ENCODE results near the gene MRPS23. TPM values are rescaled to one million over a fixed set of nuclear protein-coding genes. Genes with fewer than 3 reads are reported as not detected.
A peak's percentile ranks its signal among the peaks of the same experiment; 100 is the strongest.

Gene MRPS23
- polyA plus RNA-seq, 2 of the 4 experiments (the other 2 are of a cell fraction) = 110 to 153 TPM

DNA sequence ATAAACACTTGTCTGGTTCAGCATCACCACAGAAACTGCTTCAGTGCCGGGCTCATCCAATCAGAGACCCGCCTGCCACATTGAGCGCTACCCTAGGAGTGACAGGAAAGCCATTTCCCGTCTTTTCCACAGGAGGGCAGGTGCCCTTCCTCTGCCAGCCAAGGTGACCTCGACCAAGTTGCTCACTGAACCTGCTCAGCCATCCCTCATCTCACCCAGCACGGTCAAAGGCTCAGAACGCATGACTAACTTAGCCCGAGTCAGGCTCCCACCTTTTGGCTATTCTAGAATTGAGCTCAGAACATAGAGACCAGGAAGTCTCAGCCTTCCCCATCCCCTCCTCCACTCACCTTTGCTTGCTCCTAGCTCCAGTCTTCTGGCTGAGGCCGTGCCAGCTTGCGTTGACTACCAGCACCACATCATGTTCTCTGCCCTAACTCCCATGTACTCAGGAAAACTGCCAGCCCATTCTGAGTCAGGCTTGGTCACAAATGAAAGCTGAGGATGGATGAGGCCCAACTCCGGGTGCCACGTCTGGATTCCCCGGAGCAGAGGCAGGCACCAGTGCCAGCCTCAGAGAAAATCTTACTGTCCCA lies 15.6 kb downstream of the MRPS23 start:
- ChIA-PET CTCF (interaction anchor here (0.6 to 6.3 kb wide), 78 partner anchors 11 to 730 kb away, joined by 3 to 150 read pairs (median 6); partner anchors contain the start of genes MRPS23 and SRSF1), POLR2A (interaction anchor here (1.3 kb wide), 1 partner anchor 249 kb away, joined by 4 read pairs; the partner anchor contains the start of gene DYNLL2)
- TF ChIP-seq CBX8 (IDR thresholded peaks at IDR 0.05) = no peak
- no peak for TF ChIP-seq HES2 (IDR thresholded peaks at IDR 0.05)
- no peak for TF ChIP-seq JUNB (IDR thresholded peaks at IDR 0.05)
- TF ChIP-seq CEBPB (IDR thresholded peaks at IDR 0.05) = no peak
- TF ChIP-seq TP53 (CRISPR knock-in tag; IDR thresholded peaks at IDR 0.05) = no peak
- TF ChIP-seq RNF2 (IDR thresholded peaks at IDR 0.05; ENCODE audit: borderline replicate concordance, low read depth) = no peak
- no peak for TF ChIP-seq HDAC2 (IDR thresholded peaks at IDR 0.05)
- peak; percentile 27; the same call in 1 of the 3 replicates for TF ChIP-seq SMC3 (IDR thresholded peaks at IDR 0.05)
- TF ChIP-seq BHLHE40 (IDR thresholded peaks at IDR 0.05; ENCODE audit: low read depth, low read length) = no peak
- no peak for TF ChIP-seq CHD2 (IDR thresholded peaks at IDR 0.05; ENCODE audit: low read length, partially characterized antibody)
- peak; percentile 62; the same call in 1 of the 2 replicates for TF ChIP-seq ESRRA (IDR thresholded peaks at IDR 0.05; ENCODE audit: borderline replicate concordance, low read length)
- TF ChIP-seq GATA3 (IDR thresholded peaks at IDR 0.05; ENCODE audit: borderline replicate concordance) = no peak
- TF ChIP-seq, protein P1, sequence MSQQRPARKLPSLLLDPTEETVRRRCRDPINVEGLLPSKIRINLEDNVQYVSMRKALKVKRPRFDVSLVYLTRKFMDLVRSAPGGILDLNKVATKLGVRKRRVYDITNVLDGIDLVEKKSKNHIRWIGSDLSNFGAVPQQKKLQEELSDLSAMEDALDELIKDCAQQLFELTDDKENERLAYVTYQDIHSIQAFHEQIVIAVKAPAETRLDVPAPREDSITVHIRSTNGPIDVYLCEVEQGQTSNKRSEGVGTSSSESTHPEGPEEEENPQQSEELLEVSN (IDR thresholded peaks at IDR 0.05; ENCODE audit: borderline replicate concordance, low read depth) = no peak
- no peak for TF ChIP-seq ZSCAN20 (CRISPR knock-in tag; IDR thresholded peaks at IDR 0.05)
- no peak for TF ChIP-seq MAFK (IDR thresholded peaks at IDR 0.05; ENCODE audit: partially characterized antibody)
- ATAC-seq = peak; percentile 59 to 75
- H3K4me2 ChIP-seq = no peak overlapping the region
- H3K4me3 ChIP-seq = no peak overlapping the region
- no peak for FAIRE-seq
- 61% methylated on average over 13 of the region's 13 CpGs for WGBS (ENCODE audit: missing lambda C conversion rate)
- no peaks in the 10 kb centered on the region for H3K9me3 ChIP-seq
- no peak for DNase-seq (ENCODE audit: low read depth in 1 of 2, low spot score in 1 of 2)
- H3K27ac ChIP-seq = peak overlapping the region in 1 of 2 experiments; percentile 39; a peak in 1 of 6 replicates
- H3K4me1 ChIP-seq = peaks cover 17% of the 10 kb centered on the region; the same call in 1 of the 3 replicates

DNA sequence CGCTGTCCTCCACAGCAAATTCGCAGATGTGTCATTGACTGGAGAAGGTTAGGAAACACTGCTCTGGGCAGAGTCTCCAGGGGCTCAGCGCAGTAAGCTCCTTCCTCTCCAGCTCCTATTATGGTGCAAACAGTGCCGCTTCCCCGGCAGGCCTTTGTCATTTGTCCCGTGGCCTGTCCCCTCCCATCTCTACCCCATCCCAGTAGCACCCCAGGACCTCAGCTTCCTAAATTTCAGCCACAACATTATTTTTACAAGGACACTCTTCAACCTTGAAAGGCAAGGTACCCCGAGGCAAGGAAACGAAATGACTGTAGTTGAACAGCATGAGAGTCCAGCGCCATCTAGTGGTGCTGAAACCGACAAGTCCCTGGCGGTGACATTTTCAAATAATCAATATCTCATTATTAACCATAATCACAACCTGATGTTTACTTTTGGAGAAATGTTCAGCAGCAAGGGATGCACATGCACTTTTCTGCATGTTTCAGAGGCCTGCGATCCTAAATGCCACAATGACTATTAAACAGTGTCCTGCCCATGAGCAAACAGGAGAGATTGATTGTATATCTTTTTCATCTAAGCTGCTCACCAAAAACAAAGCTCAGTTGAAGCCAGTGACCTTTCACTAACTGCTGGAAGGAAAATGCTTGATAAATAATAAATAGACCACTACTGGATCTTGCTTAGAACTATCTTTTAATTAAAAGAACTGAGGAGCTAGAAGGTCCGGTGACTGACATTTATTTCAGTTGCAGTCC lies 16.5 kb downstream of the MRPS23 start:
- H3K9me3 ChIP-seq = no peaks in the 10 kb centered on the region
- WGBS (ENCODE audit: missing lambda C conversion rate) = 39% methylated on average over 13 of the region's 13 CpGs
- FAIRE-seq (peak; percentile 83), ATAC-seq (peak; percentile 71 to 79; a peak in 5 of 6 replicates), DNase-seq (ENCODE audit: low read depth in 1 of 2, low spot score in 1 of 2) (peak; percentile 59 to 68)
- peaks cover 14% of the 10 kb centered on the region; the same call in 1 of the 3 replicates for H3K4me1 ChIP-seq
- POLR2A ChIA-PET = interaction anchor here (0.6 to 1.3 kb wide), 2 partner anchors 140 to 250 kb away, joined by 4 read pairs; partner anchors contain the start of gene DYNLL2
- H3K27ac ChIP-seq = peak overlapping the region in 1 of 2 experiments; percentile 46; a peak in 3 of 6 replicates
- no peak overlapping the region for H3K4me3 ChIP-seq
- 0 out of 3 replicates have a peak overlapping the region, but pooled peaks have one; percentile 13 for H3K4me2 ChIP-seq
- CTCF ChIA-PET = interaction anchor here (0.6 to 6.3 kb wide), 115 partner anchors 10 to 754 kb away, joined by 3 to 150 read pairs (median 4); partner anchors contain the start of genes CCDC182, MRPS23, SRSF1 and VEZF1
- TF ChIP-seq ESRRA (IDR thresholded peaks at IDR 0.05; ENCODE audit: borderline replicate concordance, low read length) (0 out of 2 replicates have a peak, but pooled peaks have one; percentile 10), HOXB13 (CRISPR knock-in tag; IDR thresholded peaks at IDR 0.05; ENCODE audit: low read depth) (no peak), ZC3H11A (IDR thresholded peaks at IDR 0.05) (no peak), REST (IDR thresholded peaks at IDR 0.05) (no peak), USF2 (IDR thresholded peaks at IDR 0.05) (no peak), CHD2 (IDR thresholded peaks at IDR 0.05; ENCODE audit: low read length, partially characterized antibody) (no peak), JUN (IDR thresholded peaks at IDR 0.05) (no peak), PBX3 (IDR thresholded peaks at IDR 0.05) (no peak), CEBPB (IDR thresholded peaks at IDR 0.05) (no peak), CBX8 (IDR thresholded peaks at IDR 0.05) (no peak), HOXB5 (CRISPR knock-in tag; IDR thresholded peaks at IDR 0.05) (no peak), SMC3 (IDR thresholded peaks at IDR 0.05) (peak; percentile 89), RFX5 (IDR thresholded peaks at IDR 0.05) (no peak)
- TF ChIP-seq, protein P2, sequence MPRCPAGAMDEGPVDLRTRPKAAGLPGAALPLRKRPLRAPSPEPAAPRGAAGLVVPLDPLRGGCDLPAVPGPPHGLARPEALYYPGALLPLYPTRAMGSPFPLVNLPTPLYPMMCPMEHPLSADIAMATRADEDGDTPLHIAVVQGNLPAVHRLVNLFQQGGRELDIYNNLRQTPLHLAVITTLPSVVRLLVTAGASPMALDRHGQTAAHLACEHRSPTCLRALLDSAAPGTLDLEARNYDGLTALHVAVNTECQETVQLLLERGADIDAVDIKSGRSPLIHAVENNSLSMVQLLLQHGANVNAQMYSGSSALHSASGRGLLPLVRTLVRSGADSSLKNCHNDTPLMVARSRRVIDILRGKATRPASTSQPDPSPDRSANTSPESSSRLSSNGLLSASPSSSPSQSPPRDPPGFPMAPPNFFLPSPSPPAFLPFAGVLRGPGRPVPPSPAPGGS (IDR thresholded peaks at IDR 0.05) = no peak
- TF ChIP-seq, protein P1 (IDR thresholded peaks at IDR 0.05; ENCODE audit: borderline replicate concordance, low read depth) = no peak

Measured in A549 (cell line).